K562 (cell line): ENCODE results near the gene PARD3B.

ENCODE experiments used
- EP300 ChIP-seq: IDR thresholded peaks from 2 replicates; pipeline ENCODE4 v1.6.1; 2012; ENCODE audit warnings: low read length, improper control_type of control experiment
- FOS ChIP-seq: IDR thresholded peaks from 3 replicates; pipeline ENCODE4 v1.6.1; 2011; ENCODE audit not compliant: insufficient read length; ENCODE audit errors: extremely low read depth
- GABPA ChIP-seq: fragments of 200-800 bp; sonication (Bioruptor generic); conservative IDR thresholded peaks from 2 replicates; pipeline ENCODE4 v1.6.1; 2016; ENCODE audit warnings: low read depth, missing genetic modification characterization, missing compliant biosample characterization
- KLF16 ChIP-seq: IDR thresholded peaks from 2 replicates; pipeline ENCODE4 v1.6.1; 2016; ENCODE audit warnings: antibody characterized with exemption
- POLR2B ChIP-seq: fragments of 450-650 bp; IDR thresholded peaks from 2 replicates; pipeline ENCODE4 v1.6.1; 2018; ENCODE audit warnings: low read depth; ENCODE audit not compliant: partially characterized antibody
- SRSF1 ChIP-seq: fragments of 200-400 bp; formaldehyde crosslinking; IDR thresholded peaks from 2 replicates; pipeline ENCODE4 v1.6.1; 2017; ENCODE audit warnings: mild to moderate bottlenecking, low read depth, low read length, moderate library complexity
- TEAD4 ChIP-seq, 2 experiments: sonication (generic) in 1 of 2; formaldehyde crosslinking in 1 of 2; IDR thresholded peaks; 2 replicates each; pipeline versions ENCODE4 v1.6.1 to v1.8.0; 2012 to 2022; ENCODE audit warnings: borderline replicate concordance in 1 of 2, inconsistent platforms in 1 of 2, low read length in 1 of 2, mild to moderate bottlenecking in 1 of 2, missing genetic modification reagents in 1 of 2
- YY1 ChIP-seq, 3 experiments: IDR thresholded peaks; 2 replicates each; pipeline ENCODE4 v1.6.1; 2011; ENCODE audit warnings: low read length in 2 of 3, mild to moderate bottlenecking in 2 of 3, moderate library complexity in 2 of 3, borderline replicate concordance in 1 of 3, control low read depth in 1 of 3, low read depth in 1 of 3; ENCODE audit not compliant: insufficient read depth in 3 of 3, insufficient replicate concordance in 2 of 3, control insufficient read depth in 1 of 3, insufficient read length in 1 of 3; ENCODE audit errors: extremely low read depth in 1 of 3
- ZFP36 ChIP-seq: fragments of 150-350 bp; IDR thresholded peaks from 2 replicates; pipeline ENCODE4 v1.6.1; 2018; ENCODE audit warnings: low read length, low read depth; ENCODE audit not compliant: partially characterized antibody
- TF ChIP-seq, protein P1 (sequence below): fragments of 200-600 bp; sonication (generic); IDR thresholded peaks from one replicate; pipeline ENCODE4 v1.6.1; 2012; ENCODE audit warnings: mild to moderate bottlenecking, low read depth, low read length, inconsistent platforms
- TF ChIP-seq, protein P2 (sequence below), 3 experiments: IDR thresholded peaks in 2 of 3; conservative IDR thresholded peaks in 1 of 3; 2 replicates each; pipeline ENCODE4 v1.5.1; 2011 to 2012; ENCODE audit warnings: low read length in 3 of 3, mild to moderate bottlenecking in 3 of 3, control low read depth in 2 of 3, improper control_type of control experiment in 1 of 3, inconsistent platforms in 1 of 3, low read depth in 1 of 3, mixed read lengths in 1 of 3, moderate library complexity in 1 of 3; ENCODE audit not compliant: insufficient read depth in 2 of 3

DNA sequence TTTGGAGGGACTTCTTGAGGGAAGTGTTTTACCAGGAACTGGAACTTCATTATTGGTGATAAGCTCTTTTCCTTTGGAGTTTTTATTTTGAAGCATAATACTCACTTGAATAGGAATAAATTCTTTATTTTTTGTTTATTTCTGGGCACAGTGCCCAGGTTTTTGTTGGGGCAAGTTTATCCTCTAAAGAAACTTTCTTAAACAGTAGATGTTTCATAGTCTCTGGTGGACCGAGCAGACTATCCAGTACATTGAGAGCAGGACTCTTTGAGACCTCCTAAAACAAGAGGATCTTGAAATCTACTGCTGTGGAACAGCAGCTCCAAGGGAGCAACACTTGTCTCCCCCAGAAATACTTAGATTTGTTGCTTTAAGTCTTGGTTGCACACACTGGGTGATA, 109.4 kb downstream of the PARD3B start:
- TF ChIP-seq POLR2B (no peak), FOS (no peak), TEAD4 (IDR thresholded peaks at IDR 0.05; ENCODE audit: low read length) (no peak), TEAD4 (CRISPR knock-in tag; IDR thresholded peaks at IDR 0.05; ENCODE audit: borderline replicate concordance) (no peak), SRSF1 (no peak), ZFP36 (no peak), GABPA (tag) (no peak), YY1 (IDR thresholded peaks at IDR 0.05; ENCODE audit: borderline replicate concordance in 1 of 3, control insufficient read depth in 1 of 3, extremely low read depth in 1 of 3, insufficient read depth in 3 of 3, insufficient read length in 1 of 3, insufficient replicate concordance in 2 of 3, low read depth in 1 of 3, low read length in 2 of 3) (no peak), KLF16 (no peak), EP300 (no peak)
- TF ChIP-seq, protein P1, sequence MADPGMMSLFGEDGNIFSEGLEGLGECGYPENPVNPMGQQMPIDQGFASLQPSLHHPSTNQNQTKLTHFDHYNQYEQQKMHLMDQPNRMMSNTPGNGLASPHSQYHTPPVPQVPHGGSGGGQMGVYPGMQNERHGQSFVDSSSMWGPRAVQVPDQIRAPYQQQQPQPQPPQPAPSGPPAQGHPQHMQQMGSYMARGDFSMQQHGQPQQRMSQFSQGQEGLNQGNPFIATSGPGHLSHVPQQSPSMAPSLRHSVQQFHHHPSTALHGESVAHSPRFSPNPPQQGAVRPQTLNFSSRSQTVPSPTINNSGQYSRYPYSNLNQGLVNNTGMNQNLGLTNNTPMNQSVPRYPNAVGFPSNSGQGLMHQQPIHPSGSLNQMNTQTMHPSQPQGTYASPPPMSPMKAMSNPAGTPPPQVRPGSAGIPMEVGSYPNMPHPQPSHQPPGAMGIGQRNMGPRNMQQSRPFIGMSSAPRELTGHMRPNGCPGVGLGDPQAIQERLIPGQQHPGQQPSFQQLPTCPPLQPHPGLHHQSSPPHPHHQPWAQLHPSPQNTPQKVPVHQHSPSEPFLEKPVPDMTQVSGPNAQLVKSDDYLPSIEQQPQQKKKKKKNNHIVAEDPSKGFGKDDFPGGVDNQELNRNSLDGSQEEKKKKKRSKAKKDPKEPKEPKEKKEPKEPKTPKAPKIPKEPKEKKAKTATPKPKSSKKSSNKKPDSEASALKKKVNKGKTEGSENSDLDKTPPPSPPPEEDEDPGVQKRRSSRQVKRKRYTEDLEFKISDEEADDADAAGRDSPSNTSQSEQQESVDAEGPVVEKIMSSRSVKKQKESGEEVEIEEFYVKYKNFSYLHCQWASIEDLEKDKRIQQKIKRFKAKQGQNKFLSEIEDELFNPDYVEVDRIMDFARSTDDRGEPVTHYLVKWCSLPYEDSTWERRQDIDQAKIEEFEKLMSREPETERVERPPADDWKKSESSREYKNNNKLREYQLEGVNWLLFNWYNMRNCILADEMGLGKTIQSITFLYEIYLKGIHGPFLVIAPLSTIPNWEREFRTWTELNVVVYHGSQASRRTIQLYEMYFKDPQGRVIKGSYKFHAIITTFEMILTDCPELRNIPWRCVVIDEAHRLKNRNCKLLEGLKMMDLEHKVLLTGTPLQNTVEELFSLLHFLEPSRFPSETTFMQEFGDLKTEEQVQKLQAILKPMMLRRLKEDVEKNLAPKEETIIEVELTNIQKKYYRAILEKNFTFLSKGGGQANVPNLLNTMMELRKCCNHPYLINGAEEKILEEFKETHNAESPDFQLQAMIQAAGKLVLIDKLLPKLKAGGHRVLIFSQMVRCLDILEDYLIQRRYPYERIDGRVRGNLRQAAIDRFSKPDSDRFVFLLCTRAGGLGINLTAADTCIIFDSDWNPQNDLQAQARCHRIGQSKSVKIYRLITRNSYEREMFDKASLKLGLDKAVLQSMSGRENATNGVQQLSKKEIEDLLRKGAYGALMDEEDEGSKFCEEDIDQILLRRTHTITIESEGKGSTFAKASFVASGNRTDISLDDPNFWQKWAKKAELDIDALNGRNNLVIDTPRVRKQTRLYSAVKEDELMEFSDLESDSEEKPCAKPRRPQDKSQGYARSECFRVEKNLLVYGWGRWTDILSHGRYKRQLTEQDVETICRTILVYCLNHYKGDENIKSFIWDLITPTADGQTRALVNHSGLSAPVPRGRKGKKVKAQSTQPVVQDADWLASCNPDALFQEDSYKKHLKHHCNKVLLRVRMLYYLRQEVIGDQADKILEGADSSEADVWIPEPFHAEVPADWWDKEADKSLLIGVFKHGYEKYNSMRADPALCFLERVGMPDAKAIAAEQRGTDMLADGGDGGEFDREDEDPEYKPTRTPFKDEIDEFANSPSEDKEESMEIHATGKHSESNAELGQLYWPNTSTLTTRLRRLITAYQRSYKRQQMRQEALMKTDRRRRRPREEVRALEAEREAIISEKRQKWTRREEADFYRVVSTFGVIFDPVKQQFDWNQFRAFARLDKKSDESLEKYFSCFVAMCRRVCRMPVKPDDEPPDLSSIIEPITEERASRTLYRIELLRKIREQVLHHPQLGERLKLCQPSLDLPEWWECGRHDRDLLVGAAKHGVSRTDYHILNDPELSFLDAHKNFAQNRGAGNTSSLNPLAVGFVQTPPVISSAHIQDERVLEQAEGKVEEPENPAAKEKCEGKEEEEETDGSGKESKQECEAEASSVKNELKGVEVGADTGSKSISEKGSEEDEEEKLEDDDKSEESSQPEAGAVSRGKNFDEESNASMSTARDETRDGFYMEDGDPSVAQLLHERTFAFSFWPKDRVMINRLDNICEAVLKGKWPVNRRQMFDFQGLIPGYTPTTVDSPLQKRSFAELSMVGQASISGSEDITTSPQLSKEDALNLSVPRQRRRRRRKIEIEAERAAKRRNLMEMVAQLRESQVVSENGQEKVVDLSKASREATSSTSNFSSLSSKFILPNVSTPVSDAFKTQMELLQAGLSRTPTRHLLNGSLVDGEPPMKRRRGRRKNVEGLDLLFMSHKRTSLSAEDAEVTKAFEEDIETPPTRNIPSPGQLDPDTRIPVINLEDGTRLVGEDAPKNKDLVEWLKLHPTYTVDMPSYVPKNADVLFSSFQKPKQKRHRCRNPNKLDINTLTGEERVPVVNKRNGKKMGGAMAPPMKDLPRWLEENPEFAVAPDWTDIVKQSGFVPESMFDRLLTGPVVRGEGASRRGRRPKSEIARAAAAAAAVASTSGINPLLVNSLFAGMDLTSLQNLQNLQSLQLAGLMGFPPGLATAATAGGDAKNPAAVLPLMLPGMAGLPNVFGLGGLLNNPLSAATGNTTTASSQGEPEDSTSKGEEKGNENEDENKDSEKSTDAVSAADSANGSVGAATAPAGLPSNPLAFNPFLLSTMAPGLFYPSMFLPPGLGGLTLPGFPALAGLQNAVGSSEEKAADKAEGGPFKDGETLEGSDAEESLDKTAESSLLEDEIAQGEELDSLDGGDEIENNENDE = no peak
- TF ChIP-seq, protein P2, sequence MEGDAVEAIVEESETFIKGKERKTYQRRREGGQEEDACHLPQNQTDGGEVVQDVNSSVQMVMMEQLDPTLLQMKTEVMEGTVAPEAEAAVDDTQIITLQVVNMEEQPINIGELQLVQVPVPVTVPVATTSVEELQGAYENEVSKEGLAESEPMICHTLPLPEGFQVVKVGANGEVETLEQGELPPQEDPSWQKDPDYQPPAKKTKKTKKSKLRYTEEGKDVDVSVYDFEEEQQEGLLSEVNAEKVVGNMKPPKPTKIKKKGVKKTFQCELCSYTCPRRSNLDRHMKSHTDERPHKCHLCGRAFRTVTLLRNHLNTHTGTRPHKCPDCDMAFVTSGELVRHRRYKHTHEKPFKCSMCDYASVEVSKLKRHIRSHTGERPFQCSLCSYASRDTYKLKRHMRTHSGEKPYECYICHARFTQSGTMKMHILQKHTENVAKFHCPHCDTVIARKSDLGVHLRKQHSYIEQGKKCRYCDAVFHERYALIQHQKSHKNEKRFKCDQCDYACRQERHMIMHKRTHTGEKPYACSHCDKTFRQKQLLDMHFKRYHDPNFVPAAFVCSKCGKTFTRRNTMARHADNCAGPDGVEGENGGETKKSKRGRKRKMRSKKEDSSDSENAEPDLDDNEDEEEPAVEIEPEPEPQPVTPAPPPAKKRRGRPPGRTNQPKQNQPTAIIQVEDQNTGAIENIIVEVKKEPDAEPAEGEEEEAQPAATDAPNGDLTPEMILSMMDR (IDR thresholded peaks at IDR 0.05 in 2 of 3, conservative IDR thresholded peaks at IDR 0.05 in 1 of 3; ENCODE audit: insufficient read depth in 2 of 3, low read depth in 1 of 3, low read length in 3 of 3) = no peak
